ENCODE results near the gene FBXO34. TPM values are rescaled to one million over a fixed set of nuclear protein-coding genes. Genes with fewer than 3 reads are reported as not detected.

The FBXO34 gene, protein sequence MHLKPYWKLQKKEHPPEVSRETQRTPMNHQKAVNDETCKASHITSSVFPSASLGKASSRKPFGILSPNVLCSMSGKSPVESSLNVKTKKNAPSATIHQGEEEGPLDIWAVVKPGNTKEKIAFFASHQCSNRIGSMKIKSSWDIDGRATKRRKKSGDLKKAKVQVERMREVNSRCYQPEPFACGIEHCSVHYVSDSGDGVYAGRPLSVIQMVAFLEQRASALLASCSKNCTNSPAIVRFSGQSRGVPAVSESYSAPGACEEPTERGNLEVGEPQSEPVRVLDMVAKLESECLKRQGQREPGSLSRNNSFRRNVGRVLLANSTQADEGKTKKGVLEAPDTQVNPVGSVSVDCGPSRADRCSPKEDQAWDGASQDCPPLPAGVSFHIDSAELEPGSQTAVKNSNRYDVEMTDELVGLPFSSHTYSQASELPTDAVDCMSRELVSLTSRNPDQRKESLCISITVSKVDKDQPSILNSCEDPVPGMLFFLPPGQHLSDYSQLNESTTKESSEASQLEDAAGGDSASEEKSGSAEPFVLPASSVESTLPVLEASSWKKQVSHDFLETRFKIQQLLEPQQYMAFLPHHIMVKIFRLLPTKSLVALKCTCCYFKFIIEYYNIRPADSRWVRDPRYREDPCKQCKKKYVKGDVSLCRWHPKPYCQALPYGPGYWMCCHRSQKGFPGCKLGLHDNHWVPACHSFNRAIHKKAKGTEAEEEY
- 12.0 to 17.9 TPM (median 14.7 TPM) in 5 replicates for total RNA-seq (2022; extraction: Qiagen RNA extraction)

DNA sequence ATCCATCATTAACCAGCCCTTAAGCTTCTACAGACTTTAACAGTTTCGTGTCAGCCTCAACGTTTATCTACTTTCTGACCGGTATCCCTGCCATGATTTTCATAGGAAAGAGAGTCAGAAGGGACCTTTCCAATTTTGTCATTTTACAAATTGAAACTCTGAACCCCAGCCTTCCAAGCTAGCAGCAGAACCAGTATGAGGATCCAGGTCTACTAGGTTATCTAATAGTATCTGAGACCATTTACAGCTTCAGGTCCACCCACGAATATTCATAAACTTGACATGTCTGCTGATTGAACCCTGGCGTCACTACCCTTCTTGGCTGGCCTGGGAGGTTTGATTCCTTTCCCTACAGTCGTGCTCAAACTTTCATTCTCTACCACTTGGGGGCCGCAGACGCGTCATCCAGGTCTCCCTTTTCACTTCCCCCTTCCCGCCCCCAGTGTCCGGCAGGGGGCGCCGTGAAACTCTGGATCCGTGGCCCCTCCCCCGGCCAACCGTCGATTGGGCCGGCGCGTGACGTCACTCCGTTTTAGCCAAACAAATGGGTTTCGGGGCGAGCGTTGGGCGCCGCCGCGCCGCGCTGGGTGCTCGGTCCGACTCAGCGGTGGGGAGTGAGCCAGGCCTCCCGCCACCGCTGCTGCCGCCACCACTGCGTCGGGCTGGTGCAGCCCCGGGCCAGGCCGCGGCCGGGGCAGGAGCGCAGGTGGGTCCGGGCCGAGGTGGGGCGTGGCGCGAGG, at the start of gene FBXO34:
TSS of gene FBXO34 (plus strand) at position 590 of the 740 bp plus-strand sequence. CDS start 78,970 bp downstream, outside the sequence.

Other genes with a start within 250 kb of the FBXO34 start
- gene WDHD1, start 244.3 kb upstream of the FBXO34 start, total RNA-seq (2022; extraction: Qiagen RNA extraction) = 8.3 to 11.8 TPM (median 10.1 TPM) in 5 replicates
- gene SOCS4, start 244.2 kb upstream of the FBXO34 start, total RNA-seq (2022; extraction: Qiagen RNA extraction) = 7.4 to 11.2 TPM (median 9.0 TPM) in 5 replicates
- gene MAPK1IP1L, start 219.8 kb upstream of the FBXO34 start, total RNA-seq (2022; extraction: Qiagen RNA extraction) = 99.6 to 116 TPM (median 108 TPM) in 5 replicates
- 159 to 187 TPM (median 173 TPM) in 5 replicates for gene LGALS3, start 142.2 kb upstream of the FBXO34 start, total RNA-seq (2022; extraction: Qiagen RNA extraction)
- 23.4 to 38.3 TPM (median 27.1 TPM) in 5 replicates for gene DLGAP5, start 79.8 kb upstream of the FBXO34 start, total RNA-seq (2022; extraction: Qiagen RNA extraction)
- gene ATG14, start 140.4 kb downstream of the FBXO34 start, total RNA-seq (2022; extraction: Qiagen RNA extraction) = 4.4 to 5.5 TPM (median 4.8 TPM) in 5 replicates
- not detected in 5 replicates for gene TBPL2, start 169.2 kb downstream of the FBXO34 start, total RNA-seq (2022; extraction: Qiagen RNA extraction)

All from A549 treated with AZD2906 at 1 μM for 4 hours (cell line).